GM21529 (cell line): ENCODE results near the gene RAB14.
"Not testable (repeated sequence)": the region's sequence is repeated elsewhere in the genome, so short reads cannot be mapped to it uniquely, and the experiment has no call there.

Source experiments
- ATAC-seq: cut with Tn5 transposase; IDR thresholded peaks from one replicate; pipeline ENCODE4 v1.9.1; 2021; ENCODE audit not compliant: unreplicated experiment

The RAB14 gene

GRCh38 chr9:121192959-121193640 is 8.6 kb downstream of the RAB14 start:
- ATAC-seq: no peak

- no peak for ATAC-seq
These were observed 9.2 kb downstream of the RAB14 start for GRCh38 chr9:121192518-121192917.

DNA sequence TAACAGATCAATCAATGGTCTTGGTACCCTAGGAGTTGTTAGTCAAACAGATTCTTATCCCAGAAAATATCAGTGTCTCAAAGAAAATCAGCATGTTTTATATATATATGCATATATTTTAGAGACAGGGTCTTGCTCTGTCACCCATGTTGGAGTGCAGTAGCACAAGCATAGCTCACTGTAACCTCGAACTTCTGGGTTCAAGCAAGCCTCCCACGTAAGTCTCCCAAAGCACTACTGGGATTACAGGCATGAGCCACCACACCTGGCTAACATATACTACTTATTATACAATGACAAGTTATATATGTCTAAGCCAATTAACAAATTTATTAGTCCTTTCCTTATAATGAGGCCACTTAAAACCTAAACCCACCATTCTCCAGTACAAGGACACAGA is 10.4 kb downstream of the RAB14 start:
- no peak for ATAC-seq

- no peak for ATAC-seq
These were observed 12.0 kb downstream of the RAB14 start for GRCh38 chr9:121189660-121190059.

DNA sequence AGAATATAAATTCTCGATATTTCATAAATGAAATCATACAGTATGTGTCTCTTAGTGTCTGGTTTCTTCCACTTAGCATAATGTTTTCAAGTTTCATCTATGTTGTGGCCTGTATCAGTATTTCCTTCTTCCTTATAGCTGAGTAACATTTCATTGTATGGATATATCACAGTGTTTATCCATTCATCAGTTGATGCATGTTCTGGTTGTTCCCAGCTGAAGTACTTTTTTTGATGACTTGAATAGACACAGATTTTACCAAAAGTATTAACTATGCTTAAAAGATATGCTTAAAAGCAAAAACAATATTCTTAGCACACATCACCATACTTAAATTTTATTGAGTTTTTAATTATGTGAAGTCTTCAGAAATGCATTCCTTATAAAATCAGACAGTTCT is 12.7 kb downstream of the RAB14 start:
- no peak for ATAC-seq

DNA sequence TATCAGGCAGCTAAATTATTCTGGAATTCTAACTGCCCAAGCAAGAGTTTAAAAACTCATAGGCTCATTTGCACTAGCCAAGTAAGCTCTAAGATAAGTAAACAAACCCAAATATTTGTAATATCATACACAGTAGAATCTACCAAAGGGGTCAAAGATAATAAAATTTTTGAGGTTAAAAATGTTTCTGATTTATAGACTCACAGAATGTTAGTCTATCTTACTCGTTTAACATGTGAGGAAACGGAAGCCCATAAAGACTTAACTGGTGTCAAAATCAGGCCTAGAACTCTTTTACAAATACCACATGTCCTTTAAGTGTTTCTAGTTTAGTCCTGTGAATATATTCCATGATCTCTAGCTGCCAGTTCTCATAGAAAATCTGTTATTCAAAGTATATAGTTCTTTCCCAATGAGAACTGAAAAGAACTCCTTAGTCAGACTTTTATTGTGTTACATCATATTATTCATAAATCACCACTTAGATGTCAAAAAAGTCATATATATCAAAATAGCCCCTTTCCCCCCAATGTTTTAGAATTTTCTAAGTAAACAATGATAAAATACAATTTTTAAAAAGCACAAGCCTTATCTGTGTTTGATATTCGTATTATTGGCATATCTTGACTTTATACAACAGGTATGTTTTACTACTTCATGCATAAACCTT is 13.9 kb downstream of the RAB14 start:
- no peak for ATAC-seq

DNA sequence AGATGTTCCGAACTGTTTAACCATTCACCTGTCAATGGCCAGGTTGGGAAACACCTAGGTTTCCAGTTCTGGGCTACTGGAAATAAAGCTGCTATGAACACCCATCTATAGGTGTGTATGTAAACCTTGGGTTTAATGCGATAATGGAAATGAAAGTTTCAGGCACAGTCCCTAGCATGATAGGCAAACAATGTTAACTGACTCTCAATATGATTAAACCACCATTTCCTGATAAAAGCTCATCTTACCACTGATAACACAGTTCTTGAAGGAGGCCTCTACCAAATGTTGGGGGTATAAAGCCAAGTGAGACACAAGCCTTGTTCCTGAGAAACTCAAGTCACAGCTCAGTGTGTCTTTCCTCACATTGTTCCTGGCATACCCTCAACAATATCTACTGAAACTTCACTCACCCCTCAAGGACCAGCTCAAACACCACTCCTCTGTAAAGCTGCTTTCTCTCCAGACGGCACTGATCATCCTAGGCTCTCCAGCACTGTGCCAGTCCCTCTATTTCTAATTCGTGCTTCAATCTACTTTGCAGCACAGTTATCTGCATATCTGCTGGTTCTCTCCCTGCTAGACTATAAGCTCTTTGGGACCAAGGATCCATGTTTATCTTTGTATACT is 15.8 kb downstream of the RAB14 start:
- no peak for ATAC-seq

DNA sequence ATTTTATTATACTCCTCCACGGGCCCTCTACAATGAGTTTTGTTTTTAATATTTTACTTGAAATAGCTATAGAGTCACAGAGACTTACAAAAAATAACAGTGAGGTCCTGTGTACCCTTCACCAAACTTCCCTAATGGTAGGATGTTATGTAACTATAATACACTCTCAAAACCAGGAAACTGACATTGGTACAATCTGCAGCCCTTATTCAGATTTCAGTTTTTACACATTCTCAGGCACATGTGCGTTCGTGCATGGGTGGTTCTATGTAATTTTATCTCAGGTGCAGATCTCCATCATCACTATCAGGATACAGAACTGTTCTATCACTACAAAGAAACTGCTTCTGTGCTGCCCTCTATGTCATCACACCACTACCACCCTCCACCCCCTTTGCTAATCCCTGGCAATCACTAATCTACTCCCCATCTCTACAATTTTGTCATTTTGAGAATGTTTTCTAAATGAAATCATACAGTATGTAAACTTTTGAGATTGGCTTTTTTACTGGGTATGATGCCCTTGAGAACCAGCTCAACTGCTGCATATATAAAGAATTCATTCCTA is 16.4 kb downstream of the RAB14 start:
- no peak for ATAC-seq

DNA sequence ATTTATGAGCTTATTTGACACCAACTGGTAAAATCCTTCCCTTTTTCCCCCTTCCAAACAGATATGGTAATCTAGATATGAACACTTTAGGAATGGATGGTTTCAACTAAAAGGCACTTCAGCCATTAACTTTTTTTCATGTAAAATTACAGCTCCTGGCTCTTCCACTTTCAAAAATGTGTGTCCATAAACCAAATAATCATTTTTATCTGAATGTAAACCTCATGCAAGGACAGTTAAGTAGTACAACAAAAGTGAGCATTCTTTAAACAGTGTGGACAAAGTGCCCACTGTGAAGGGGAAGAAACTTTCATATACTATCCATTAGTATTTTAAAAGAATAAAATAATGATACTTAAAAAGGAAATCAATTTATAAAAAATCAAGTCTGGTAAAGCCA is 17.2 kb downstream of the RAB14 start:
- ATAC-seq: no peak

- no peak for ATAC-seq
These were observed 17.8 kb downstream of the RAB14 start for GRCh38 chr9:121183666-121184423.

DNA sequence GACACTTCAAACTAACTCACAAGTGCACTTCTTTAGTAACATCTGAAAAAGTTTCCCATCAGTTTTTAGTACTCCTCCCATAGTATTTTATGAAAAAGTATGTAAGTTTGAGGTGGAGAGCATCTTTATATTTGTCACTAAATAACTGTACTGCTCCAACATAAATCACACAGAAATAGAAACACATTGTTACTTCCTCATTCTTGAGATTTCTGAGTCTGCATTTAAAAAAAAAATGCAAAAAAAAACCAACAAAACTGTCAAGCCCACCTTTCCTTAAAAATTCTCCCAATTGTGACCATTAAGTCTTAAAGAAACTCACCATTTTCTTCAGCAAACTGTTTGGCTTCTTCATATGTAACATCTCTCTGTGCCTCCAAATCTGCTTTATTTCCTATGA is 18.7 kb downstream of the RAB14 start:
- ATAC-seq: no peak

- no peak for ATAC-seq
These were observed 19.4 kb downstream of the RAB14 start for GRCh38 chr9:121182101-121182836.

GRCh38 chr9:121179930-121180681 is 21.6 kb downstream of the RAB14 start:
- ATAC-seq: no peak

- ATAC-seq: not testable (repeated sequence)
These were observed 22.3 kb downstream of the RAB14 start for GRCh38 chr9:121179373-121179721.

- no peak for ATAC-seq
These were observed 22.8 kb downstream of the RAB14 start for GRCh38 chr9:121178676-121179372.

GRCh38 chr9:121173501-121173900 is 28.2 kb downstream of the RAB14 start:
- ATAC-seq: no peak

DNA sequence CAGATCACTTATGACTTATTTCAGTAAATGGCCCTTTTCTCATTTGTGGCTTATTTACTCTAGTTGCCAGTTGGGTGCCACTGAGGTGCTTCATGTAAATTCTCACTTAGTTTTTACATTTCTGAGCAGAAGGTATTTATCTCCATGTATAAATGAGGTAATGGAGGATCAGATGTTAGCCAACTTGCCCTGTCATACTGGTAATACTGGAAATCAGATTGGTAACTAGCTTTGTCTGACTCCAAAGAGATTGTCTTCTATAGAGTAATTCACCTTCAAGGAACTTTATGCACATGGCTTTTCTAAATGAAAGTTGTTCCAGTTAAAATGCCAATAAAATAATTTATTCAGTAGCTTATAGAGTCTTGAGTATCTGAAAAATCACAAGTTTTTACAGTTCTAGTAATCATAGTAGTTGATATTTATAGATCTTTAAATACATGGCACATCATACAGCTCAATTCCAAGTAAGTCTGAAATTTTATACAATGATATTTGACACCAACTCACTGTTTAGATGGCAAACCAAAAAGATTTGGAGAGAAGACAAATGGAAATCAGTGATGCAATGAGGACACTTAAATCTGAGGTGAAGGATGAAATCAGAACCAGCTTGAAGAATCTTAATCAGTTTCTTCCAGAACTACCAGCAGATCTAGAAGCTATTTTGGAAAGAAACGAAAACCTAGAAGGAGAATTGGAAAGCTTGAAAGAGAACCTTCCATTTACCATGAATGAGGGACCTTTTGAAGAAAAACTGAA is 28.8 kb downstream of the RAB14 start:
- no peak for ATAC-seq

DNA sequence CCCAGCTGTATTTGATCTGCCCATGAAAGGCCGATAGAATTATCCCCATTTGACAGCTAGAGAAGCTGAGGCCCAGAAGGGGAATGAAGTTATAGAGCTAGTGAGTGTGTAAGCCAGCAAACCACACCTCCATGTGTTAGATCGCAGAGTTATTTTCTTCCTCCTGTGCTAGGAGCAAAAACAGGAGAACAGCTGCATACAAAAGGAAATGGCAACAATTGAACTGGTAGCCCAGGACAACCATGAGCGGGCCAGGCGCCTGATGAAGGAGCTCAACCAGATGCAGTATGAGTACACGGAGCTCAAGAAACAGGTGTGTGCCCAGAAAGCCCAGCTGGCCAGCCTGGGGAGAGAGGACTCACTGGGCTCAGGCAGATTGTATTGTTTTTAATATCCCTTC is 30.4 kb downstream of the RAB14 start:
- no peak for ATAC-seq
